Osteocyte (in vitro differentiated cells): ENCODE data around the gene IFNG. TPM values are rescaled to one million over a fixed set of nuclear protein-coding genes. Genes with fewer than 3 reads are reported as not detected.

Experiments
- DNase-seq: peaks from one replicate; pipeline ENCODE4 v3.0.0; 2021; ENCODE audit warnings: mixed read lengths; ENCODE audit not compliant: unreplicated experiment; ENCODE audit errors: extremely low spot score
- H3K27ac Mint-ChIP-seq: one replicate; pipeline ENCODE4 v1.8.0; 2021; ENCODE audit warnings: mild to moderate bottlenecking, mixed read lengths; ENCODE audit not compliant: unreplicated experiment
- H3K27me3 Mint-ChIP-seq: one replicate; pipeline ENCODE4 v1.8.0; 2021; ENCODE audit warnings: mixed read lengths; ENCODE audit not compliant: unreplicated experiment
- H3K36me3 Mint-ChIP-seq: one replicate; pipeline ENCODE4 v1.8.0; 2021; ENCODE audit warnings: mixed read lengths; ENCODE audit not compliant: unreplicated experiment
- H3K4me1 Mint-ChIP-seq: one replicate; pipeline ENCODE4 v1.8.0; 2021; ENCODE audit warnings: mixed read lengths; ENCODE audit not compliant: unreplicated experiment
- H3K4me3 Mint-ChIP-seq: one replicate; pipeline ENCODE4 v1.8.0; 2021; ENCODE audit warnings: mild to moderate bottlenecking, moderate library complexity, mixed read lengths; ENCODE audit not compliant: unreplicated experiment
- H3K9me3 Mint-ChIP-seq: one replicate; pipeline ENCODE4 v1.8.0; 2021; ENCODE audit warnings: mixed read lengths; ENCODE audit not compliant: unreplicated experiment
- CTCF ChIP-seq: fragments of 200-600 bp; sonication (generic); IDR thresholded peaks from 2 replicates; pipeline ENCODE4 v1.5.0; 2021; ENCODE audit warnings: antibody characterized with exemption, mild to moderate bottlenecking, moderate library complexity
- total RNA-seq: library from RNA; stranded (reverse); gene quantifications from 2 replicates; pipeline ENCODE4 v1.2.1, GENCODE V29; 2021

The IFNG gene
- total RNA-seq, 1 donor from 2014 or later, result not detected

GRCh38 chr12:68113644-68114043 lies 45.9 kb downstream of the IFNG start:
- Mint-ChIP-seq H3K4me3 (no peak overlapping the region), H3K27me3 (peaks cover 22% of the 10 kb centered on the region), H3K9me3 (no peaks in the 10 kb centered on the region), H3K27ac (no peak overlapping the region), H3K4me1 (no peaks in the 10 kb centered on the region), H3K36me3 (no peaks in the 10 kb centered on the region)
- TF ChIP-seq CTCF, result no peak
- no peak for DNase-seq

- peaks cover 9% of the 10 kb centered on the region for H3K27me3 Mint-ChIP-seq
- H3K4me1 Mint-ChIP-seq, result no peaks in the 10 kb centered on the region
- no peaks in the 10 kb centered on the region for H3K9me3 Mint-ChIP-seq
- H3K36me3 Mint-ChIP-seq, result no peaks in the 10 kb centered on the region
- H3K4me3 Mint-ChIP-seq, result no peak overlapping the region
- no peak for TF ChIP-seq CTCF
- H3K27ac Mint-ChIP-seq, result no peak overlapping the region
- DNase-seq, result no peak
Measured at GRCh38 chr12:68111995-68112394, 47.5 kb downstream of the IFNG start.

- Mint-ChIP-seq H3K4me1 (no peaks in the 10 kb centered on the region), H3K27me3 (no peaks in the 10 kb centered on the region), H3K4me3 (no peak overlapping the region), H3K36me3 (no peaks in the 10 kb centered on the region), H3K27ac (no peak overlapping the region), H3K9me3 (no peaks in the 10 kb centered on the region)
- no peak for TF ChIP-seq CTCF
- no peak for DNase-seq
Measured at GRCh38 chr12:68109444-68110217, 49.9 kb downstream of the IFNG start.

- no peaks in the 10 kb centered on the region for H3K4me1 Mint-ChIP-seq
Measured at GRCh38 chr12:68109001-68109400, 50.5 kb downstream of the IFNG start.

More at GRCh38 chr12:68109001-68109400, 50.5 kb downstream of the IFNG start:
- Mint-ChIP-seq H3K36me3 (no peaks in the 10 kb centered on the region), H3K27ac (no peak overlapping the region), H3K4me3 (no peak overlapping the region), H3K9me3 (no peaks in the 10 kb centered on the region), H3K27me3 (no peaks in the 10 kb centered on the region)
- DNase-seq, result no peak
- TF ChIP-seq CTCF, result no peak
